CD1c-positive myeloid dendritic cell (primary cell): ENCODE data around the gene CCDC89.
"Not testable (repeated sequence)": the region's sequence is repeated elsewhere in the genome, so short reads cannot be mapped to it uniquely, and the experiment has no call there.

Source experiments
- DNase-seq: peaks from one replicate; pipeline ENCODE4 v3.0.0-alpha.2; 2016; ENCODE audit errors: extremely low spot score

Gene CCDC89

GRCh38 chr11:85694385-85694980 lies 8.5 kb upstream of the CCDC89 start:
- DNase-seq = peak; percentile 21

GRCh38 chr11:85685125-85685819 lies 723 bp downstream of the CCDC89 start:
- DNase-seq = no peak

- peak; percentile 20 for DNase-seq
These were observed 3.4 kb downstream of the CCDC89 start for GRCh38 chr11:85682330-85683305.

- no peak for DNase-seq
These were observed 5.1 kb downstream of the CCDC89 start for GRCh38 chr11:85680897-85681296.

GRCh38 chr11:85679576-85679975 lies 6.4 kb downstream of the CCDC89 start:
- DNase-seq = no peak

GRCh38 chr11:85673393-85673792 lies 12.6 kb downstream of the CCDC89 start:
- no peak for DNase-seq

- no peak for DNase-seq
These were observed 13.7 kb downstream of the CCDC89 start for GRCh38 chr11:85672105-85672902.

GRCh38 chr11:85670949-85671663 lies 14.9 kb downstream of the CCDC89 start:
- DNase-seq = not testable (repeated sequence)

GRCh38 chr11:85668157-85668556 lies 17.8 kb downstream of the CCDC89 start:
- DNase-seq = no peak

GRCh38 chr11:85666687-85667086 lies 19.3 kb downstream of the CCDC89 start:
- no peak for DNase-seq

GRCh38 chr11:85665733-85666132 lies 20.3 kb downstream of the CCDC89 start:
- DNase-seq = no peak

GRCh38 chr11:85664615-85665481 lies 21.1 kb downstream of the CCDC89 start, which contains the start of gene CREBZF:
CREBZF (minus strand) TSS chr11:85665129; CDS start chr11:85664875, 254 bp downstream.
- DNase-seq = peak; percentile 98

- DNase-seq = peak; percentile 89
These were observed 22.0 kb downstream of the CCDC89 start for GRCh38 chr11:85663753-85664614.

- no peak for DNase-seq
These were observed 22.8 kb downstream of the CCDC89 start for GRCh38 chr11:85663080-85663752.

- DNase-seq = no peak
These were observed 23.9 kb downstream of the CCDC89 start for GRCh38 chr11:85661972-85662664.

GRCh38 chr11:85658180-85658579 lies 27.8 kb downstream of the CCDC89 start:
- DNase-seq = no peak

- no peak for DNase-seq
These were observed 29.2 kb downstream of the CCDC89 start for GRCh38 chr11:85656777-85657176.

GRCh38 chr11:85654343-85654742 lies 31.7 kb downstream of the CCDC89 start:
- not testable (repeated sequence) for DNase-seq
